WTC11 (cell line): Measurements from ENCODE around the gene SPRED2. TPM values are rescaled to one million over a fixed set of nuclear protein-coding genes. Genes with fewer than 3 reads are reported as not detected.

Experiments used
- ATAC-seq: fragments of 200-7000 bp; cut with Tn5 transposase; 2 replicates; pipeline ENCODE4 v1.10.0; 2021; ENCODE audit warnings: mild to moderate bottlenecking, moderate library complexity
- CTCF ChIA-PET: fragments of 300-600 bp; sonication (Branson Sonifier 250); formaldehyde crosslinking; loops from one replicate; lab custom pipeline; 2021; ENCODE audit warnings: antibody characterized with exemption; lab: Charles Lee
- POLR2A ChIA-PET: fragments of 350-600 bp; sonication (Branson Sonifier 250); formaldehyde crosslinking; loops from one replicate; lab custom pipeline; 2021; ENCODE audit warnings: antibody characterized with exemption; lab: Charles Lee
- DNase-seq: peaks from one replicate; pipeline ENCODE4 v3.0.0; 2021; ENCODE audit warnings: low spot score
- H3K27ac Mint-ChIP-seq: 2 replicates; pipeline ENCODE4 v1.8.0; 2021; ENCODE audit warnings: mixed read lengths
- H3K27me3 Mint-ChIP-seq: 2 replicates; pipeline ENCODE4 v1.8.0; 2021; ENCODE audit warnings: low read depth, mild to moderate bottlenecking, moderate library complexity, mixed read lengths
- H3K36me3 Mint-ChIP-seq: 2 replicates; pipeline ENCODE4 v1.8.0; 2021; ENCODE audit warnings: mixed read lengths
- H3K4me1 Mint-ChIP-seq: 2 replicates; pipeline ENCODE4 v1.8.0; 2022; ENCODE audit warnings: mixed read lengths
- H3K4me3 Mint-ChIP-seq: 2 replicates; pipeline ENCODE4 v1.8.0; 2021; ENCODE audit warnings: mild to moderate bottlenecking, moderate library complexity, mixed read lengths
- H3K9me3 Mint-ChIP-seq: 2 replicates; pipeline ENCODE4 v1.8.0; 2021; ENCODE audit warnings: mixed read lengths
- CBFB ChIP-seq: sonication (generic); formaldehyde crosslinking; IDR thresholded peaks from 2 replicates; pipeline ENCODE4 v1.8.1; 2022; ENCODE audit warnings: mild to moderate bottlenecking, low read depth, missing genetic modification reagents
- FOXK1 ChIP-seq: sonication (generic); formaldehyde crosslinking; IDR thresholded peaks from 2 replicates; pipeline ENCODE4 v1.8.0; 2022; ENCODE audit warnings: mild to moderate bottlenecking, moderate library complexity, missing genetic modification reagents
- GABPB1 ChIP-seq: sonication (generic); formaldehyde crosslinking; IDR thresholded peaks from 2 replicates; pipeline ENCODE4 v1.8.1; 2023; ENCODE audit warnings: mild to moderate bottlenecking, missing genetic modification reagents
- IRF2 ChIP-seq: sonication (generic); formaldehyde crosslinking; IDR thresholded peaks from 2 replicates; pipeline ENCODE4 v1.8.0; 2022; ENCODE audit warnings: low read depth, missing genetic modification reagents, borderline replicate concordance
- MXD4 ChIP-seq: fragments of 250-450 bp; sonication (Bioruptor Pico); IDR thresholded peaks from 2 replicates; pipeline ENCODE4 v1.8.0; 2021; ENCODE audit warnings: mild to moderate bottlenecking, moderate library complexity, borderline replicate concordance
- PRRX2 ChIP-seq: fragments of 250-450 bp; sonication (Bioruptor Pico); IDR thresholded peaks from 2 replicates; pipeline ENCODE4 v1.8.0; 2021; ENCODE audit warnings: mild to moderate bottlenecking
- RORB ChIP-seq: fragments of 250-450 bp; sonication (Bioruptor Pico); IDR thresholded peaks from 2 replicates; pipeline ENCODE4 v1.9.0; 2021; ENCODE audit warnings: mild to moderate bottlenecking
- SMAD3 ChIP-seq: sonication (generic); formaldehyde crosslinking; IDR thresholded peaks from 2 replicates; pipeline ENCODE4 v1.8.0; 2022; ENCODE audit warnings: missing genetic modification reagents, mild to moderate bottlenecking, borderline replicate concordance
- SOX15 ChIP-seq: fragments of 250-450 bp; sonication (Bioruptor Pico); IDR thresholded peaks from 2 replicates; pipeline ENCODE4 v1.9.0; 2021; ENCODE audit warnings: mild to moderate bottlenecking
- TCF7 ChIP-seq: sonication (generic); formaldehyde crosslinking; IDR thresholded peaks from 2 replicates; pipeline ENCODE4 v1.8.0; 2022; ENCODE audit warnings: mild to moderate bottlenecking, low read depth, missing genetic modification reagents, moderate library complexity
- ZNF396 ChIP-seq: fragments of 250-450 bp; sonication (Bioruptor Pico); IDR thresholded peaks from 2 replicates; pipeline ENCODE4 v1.8.0; 2021; ENCODE audit warnings: mild to moderate bottlenecking, moderate library complexity, borderline replicate concordance
- ZNF423 ChIP-seq: fragments of 250-450 bp; sonication (Bioruptor Pico); IDR thresholded peaks from 2 replicates; pipeline ENCODE4 v2.1.2; 2022; ENCODE audit warnings: mild to moderate bottlenecking, moderate library complexity
- total RNA-seq: library from RNA; stranded (reverse); gene quantifications from 3 replicates; pipeline ENCODE4 v1.2.3, GENCODE V29; 2021
- TF ChIP-seq, protein P1 (sequence below): sonication (generic); formaldehyde crosslinking; IDR thresholded peaks from 2 replicates; pipeline ENCODE4 v1.8.1; 2022; ENCODE audit warnings: mild to moderate bottlenecking, missing genetic modification reagents, moderate library complexity, borderline replicate concordance
- TF ChIP-seq, protein P2 (sequence below): sonication (generic); formaldehyde crosslinking; IDR thresholded peaks from 2 replicates; pipeline ENCODE4 v1.8.0; 2022; ENCODE audit warnings: mild to moderate bottlenecking, missing genetic modification reagents
- TF ChIP-seq, protein P3 (sequence below): sonication (generic); formaldehyde crosslinking; IDR thresholded peaks from 2 replicates; pipeline ENCODE4 v1.8.1; 2023; ENCODE audit warnings: mild to moderate bottlenecking, missing genetic modification reagents
- TF ChIP-seq, protein P4 (sequence below): sonication (generic); formaldehyde crosslinking; IDR thresholded peaks from 2 replicates; pipeline ENCODE4 v1.8.0; 2023; ENCODE audit warnings: missing genetic modification reagents, mild to moderate bottlenecking, borderline replicate concordance
- TF ChIP-seq, protein P5 (sequence below): sonication (generic); formaldehyde crosslinking; IDR thresholded peaks from 2 replicates; pipeline ENCODE4 v1.8.1; 2022; ENCODE audit warnings: mild to moderate bottlenecking, moderate library complexity, missing genetic modification reagents
- TF ChIP-seq, protein P6 (sequence below): sonication (generic); formaldehyde crosslinking; IDR thresholded peaks from 2 replicates; pipeline ENCODE4 v1.8.1; 2022; ENCODE audit warnings: low read depth, mild to moderate bottlenecking, moderate library complexity, missing genetic modification reagents, borderline replicate concordance
- TF ChIP-seq, protein P7 (sequence below): sonication (generic); formaldehyde crosslinking; IDR thresholded peaks from 2 replicates; pipeline ENCODE4 v1.8.1; 2023; ENCODE audit warnings: mild to moderate bottlenecking, missing genetic modification reagents, moderate library complexity
- TF ChIP-seq, protein P8 (sequence below): sonication (generic); formaldehyde crosslinking; IDR thresholded peaks from 2 replicates; pipeline ENCODE4 v1.8.0; 2022; ENCODE audit warnings: mild to moderate bottlenecking, missing genetic modification reagents
- TF ChIP-seq, protein P9 (sequence below): fragments of 250-450 bp; sonication (Bioruptor Pico); IDR thresholded peaks from 2 replicates; pipeline ENCODE4 v2.1.2; 2022; ENCODE audit warnings: mild to moderate bottlenecking, moderate library complexity

Gene SPRED2
- total RNA-seq, 1 experiment from 2014 or later, result 34.1 TPM

DNA sequence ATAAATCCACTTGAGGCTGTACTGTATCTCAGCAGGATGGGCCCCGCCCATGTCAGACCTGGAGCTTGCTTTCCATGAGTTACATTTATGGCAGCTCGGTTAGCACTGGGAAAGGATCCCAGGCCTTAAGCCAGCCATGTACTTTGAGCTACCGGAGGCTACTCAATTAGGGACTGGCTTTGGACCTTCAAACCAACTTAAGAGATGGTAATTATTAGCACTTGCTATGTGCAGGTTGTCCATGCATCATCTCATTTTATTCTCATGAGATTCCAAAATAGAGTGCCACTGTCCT, 140.3 kb downstream of the SPRED2 start (continued):
- TF ChIP-seq, protein P1, sequence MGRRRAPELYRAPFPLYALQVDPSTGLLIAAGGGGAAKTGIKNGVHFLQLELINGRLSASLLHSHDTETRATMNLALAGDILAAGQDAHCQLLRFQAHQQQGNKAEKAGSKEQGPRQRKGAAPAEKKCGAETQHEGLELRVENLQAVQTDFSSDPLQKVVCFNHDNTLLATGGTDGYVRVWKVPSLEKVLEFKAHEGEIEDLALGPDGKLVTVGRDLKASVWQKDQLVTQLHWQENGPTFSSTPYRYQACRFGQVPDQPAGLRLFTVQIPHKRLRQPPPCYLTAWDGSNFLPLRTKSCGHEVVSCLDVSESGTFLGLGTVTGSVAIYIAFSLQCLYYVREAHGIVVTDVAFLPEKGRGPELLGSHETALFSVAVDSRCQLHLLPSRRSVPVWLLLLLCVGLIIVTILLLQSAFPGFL, result no peak
- TF ChIP-seq PRRX2, result no peak
- TF ChIP-seq, protein P2, sequence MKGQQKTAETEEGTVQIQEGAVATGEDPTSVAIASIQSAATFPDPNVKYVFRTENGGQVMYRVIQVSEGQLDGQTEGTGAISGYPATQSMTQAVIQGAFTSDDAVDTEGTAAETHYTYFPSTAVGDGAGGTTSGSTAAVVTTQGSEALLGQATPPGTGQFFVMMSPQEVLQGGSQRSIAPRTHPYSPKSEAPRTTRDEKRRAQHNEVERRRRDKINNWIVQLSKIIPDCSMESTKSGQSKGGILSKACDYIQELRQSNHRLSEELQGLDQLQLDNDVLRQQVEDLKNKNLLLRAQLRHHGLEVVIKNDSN, result no peak

DNA sequence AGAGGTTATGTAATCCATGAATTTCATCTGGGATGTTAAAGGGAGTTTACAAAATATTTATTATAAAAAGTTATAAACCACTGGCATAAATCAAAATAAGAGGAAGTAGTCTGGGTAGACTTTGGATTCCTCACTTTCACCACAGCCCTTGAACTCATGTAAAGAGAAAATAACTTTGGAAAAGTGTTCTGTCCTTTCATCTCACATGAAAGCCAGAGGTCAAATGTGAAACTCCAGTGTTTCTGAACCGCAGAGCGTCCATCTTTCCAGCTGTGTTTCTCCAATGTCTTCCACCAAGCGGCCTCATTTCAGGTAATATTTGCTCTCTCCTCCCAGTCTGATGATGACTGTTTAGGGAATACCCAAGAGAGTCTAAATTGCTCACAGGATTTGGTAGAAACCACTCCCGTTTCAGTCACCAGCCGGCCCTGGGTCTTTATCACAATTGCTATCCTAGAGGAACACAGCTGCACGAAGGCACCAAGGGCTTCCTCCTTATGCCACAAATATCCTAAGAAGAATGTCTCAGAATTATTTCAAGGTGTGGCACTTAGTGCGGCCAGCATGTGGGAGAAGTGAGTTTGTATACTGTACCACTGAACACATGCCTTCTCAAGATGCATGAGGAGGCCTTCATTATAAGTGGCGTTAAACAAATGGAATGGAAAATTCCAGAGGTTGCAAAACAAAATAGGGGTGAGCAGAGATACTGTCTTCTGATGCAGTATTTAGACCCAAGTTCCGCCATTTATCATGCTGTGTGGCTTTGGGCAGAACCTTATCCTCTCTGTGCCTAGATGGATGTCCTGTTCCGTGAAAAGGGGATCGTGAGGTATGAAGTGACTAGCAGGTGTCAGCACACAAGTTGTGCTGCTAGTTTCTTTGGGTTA, 140.9 kb downstream of the SPRED2 start:
- ChIA-PET CTCF (interaction anchor here (0.6 to 0.7 kb wide), 2 partner anchors 29 to 264 kb away, joined by 3 read pairs; no protein-coding TSS in a partner anchor), POLR2A (no interaction called here)
- peaks cover 21% of the 10 kb centered on the region for H3K4me1 Mint-ChIP-seq
- ATAC-seq (no peak), DNase-seq (no peak)
- H3K27me3 Mint-ChIP-seq, result peaks cover 25% of the 10 kb centered on the region
- no peaks in the 10 kb centered on the region for H3K36me3 Mint-ChIP-seq
- H3K9me3 Mint-ChIP-seq, result no peaks in the 10 kb centered on the region
- no peak overlapping the region for H3K4me3 Mint-ChIP-seq
- no peak overlapping the region for H3K27ac Mint-ChIP-seq
- TF ChIP-seq, protein P3, sequence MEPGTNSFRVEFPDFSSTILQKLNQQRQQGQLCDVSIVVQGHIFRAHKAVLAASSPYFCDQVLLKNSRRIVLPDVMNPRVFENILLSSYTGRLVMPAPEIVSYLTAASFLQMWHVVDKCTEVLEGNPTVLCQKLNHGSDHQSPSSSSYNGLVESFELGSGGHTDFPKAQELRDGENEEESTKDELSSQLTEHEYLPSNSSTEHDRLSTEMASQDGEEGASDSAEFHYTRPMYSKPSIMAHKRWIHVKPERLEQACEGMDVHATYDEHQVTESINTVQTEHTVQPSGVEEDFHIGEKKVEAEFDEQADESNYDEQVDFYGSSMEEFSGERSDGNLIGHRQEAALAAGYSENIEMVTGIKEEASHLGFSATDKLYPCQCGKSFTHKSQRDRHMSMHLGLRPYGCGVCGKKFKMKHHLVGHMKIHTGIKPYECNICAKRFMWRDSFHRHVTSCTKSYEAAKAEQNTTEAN, result no peak
- TF ChIP-seq, protein P2, result no peak
- TF ChIP-seq ZNF396 (CRISPR knock-in tag) (no peak), MXD4 (CRISPR knock-in tag) (no peak), TCF7 (no peak), SOX15 (CRISPR knock-in tag) (no peak), CBFB (no peak), RORB (no peak), ZNF423 (no peak), GABPB1 (CRISPR knock-in tag) (no peak), IRF2 (CRISPR knock-in tag) (no peak), SMAD3 (CRISPR knock-in tag) (no peak), FOXK1 (CRISPR knock-in tag) (no peak)
- TF ChIP-seq, protein P4, sequence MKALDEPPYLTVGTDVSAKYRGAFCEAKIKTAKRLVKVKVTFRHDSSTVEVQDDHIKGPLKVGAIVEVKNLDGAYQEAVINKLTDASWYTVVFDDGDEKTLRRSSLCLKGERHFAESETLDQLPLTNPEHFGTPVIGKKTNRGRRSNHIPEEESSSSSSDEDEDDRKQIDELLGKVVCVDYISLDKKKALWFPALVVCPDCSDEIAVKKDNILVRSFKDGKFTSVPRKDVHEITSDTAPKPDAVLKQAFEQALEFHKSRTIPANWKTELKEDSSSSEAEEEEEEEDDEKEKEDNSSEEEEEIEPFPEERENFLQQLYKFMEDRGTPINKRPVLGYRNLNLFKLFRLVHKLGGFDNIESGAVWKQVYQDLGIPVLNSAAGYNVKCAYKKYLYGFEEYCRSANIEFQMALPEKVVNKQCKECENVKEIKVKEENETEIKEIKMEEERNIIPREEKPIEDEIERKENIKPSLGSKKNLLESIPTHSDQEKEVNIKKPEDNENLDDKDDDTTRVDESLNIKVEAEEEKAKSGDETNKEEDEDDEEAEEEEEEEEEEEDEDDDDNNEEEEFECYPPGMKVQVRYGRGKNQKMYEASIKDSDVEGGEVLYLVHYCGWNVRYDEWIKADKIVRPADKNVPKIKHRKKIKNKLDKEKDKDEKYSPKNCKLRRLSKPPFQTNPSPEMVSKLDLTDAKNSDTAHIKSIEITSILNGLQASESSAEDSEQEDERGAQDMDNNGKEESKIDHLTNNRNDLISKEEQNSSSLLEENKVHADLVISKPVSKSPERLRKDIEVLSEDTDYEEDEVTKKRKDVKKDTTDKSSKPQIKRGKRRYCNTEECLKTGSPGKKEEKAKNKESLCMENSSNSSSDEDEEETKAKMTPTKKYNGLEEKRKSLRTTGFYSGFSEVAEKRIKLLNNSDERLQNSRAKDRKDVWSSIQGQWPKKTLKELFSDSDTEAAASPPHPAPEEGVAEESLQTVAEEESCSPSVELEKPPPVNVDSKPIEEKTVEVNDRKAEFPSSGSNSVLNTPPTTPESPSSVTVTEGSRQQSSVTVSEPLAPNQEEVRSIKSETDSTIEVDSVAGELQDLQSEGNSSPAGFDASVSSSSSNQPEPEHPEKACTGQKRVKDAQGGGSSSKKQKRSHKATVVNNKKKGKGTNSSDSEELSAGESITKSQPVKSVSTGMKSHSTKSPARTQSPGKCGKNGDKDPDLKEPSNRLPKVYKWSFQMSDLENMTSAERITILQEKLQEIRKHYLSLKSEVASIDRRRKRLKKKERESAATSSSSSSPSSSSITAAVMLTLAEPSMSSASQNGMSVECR (CRISPR knock-in tag), result no peak
- TF ChIP-seq, protein P5, sequence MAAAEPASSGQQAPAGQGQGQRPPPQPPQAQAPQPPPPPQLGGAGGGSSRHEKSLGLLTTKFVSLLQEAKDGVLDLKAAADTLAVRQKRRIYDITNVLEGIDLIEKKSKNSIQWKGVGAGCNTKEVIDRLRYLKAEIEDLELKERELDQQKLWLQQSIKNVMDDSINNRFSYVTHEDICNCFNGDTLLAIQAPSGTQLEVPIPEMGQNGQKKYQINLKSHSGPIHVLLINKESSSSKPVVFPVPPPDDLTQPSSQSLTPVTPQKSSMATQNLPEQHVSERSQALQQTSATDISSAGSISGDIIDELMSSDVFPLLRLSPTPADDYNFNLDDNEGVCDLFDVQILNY (CRISPR knock-in tag), result no peak
- TF ChIP-seq, protein P6, sequence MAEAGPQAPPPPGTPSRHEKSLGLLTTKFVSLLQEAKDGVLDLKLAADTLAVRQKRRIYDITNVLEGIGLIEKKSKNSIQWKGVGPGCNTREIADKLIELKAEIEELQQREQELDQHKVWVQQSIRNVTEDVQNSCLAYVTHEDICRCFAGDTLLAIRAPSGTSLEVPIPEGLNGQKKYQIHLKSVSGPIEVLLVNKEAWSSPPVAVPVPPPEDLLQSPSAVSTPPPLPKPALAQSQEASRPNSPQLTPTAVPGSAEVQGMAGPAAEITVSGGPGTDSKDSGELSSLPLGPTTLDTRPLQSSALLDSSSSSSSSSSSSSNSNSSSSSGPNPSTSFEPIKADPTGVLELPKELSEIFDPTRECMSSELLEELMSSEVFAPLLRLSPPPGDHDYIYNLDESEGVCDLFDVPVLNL (CRISPR knock-in tag), result no peak
- TF ChIP-seq, protein P7, sequence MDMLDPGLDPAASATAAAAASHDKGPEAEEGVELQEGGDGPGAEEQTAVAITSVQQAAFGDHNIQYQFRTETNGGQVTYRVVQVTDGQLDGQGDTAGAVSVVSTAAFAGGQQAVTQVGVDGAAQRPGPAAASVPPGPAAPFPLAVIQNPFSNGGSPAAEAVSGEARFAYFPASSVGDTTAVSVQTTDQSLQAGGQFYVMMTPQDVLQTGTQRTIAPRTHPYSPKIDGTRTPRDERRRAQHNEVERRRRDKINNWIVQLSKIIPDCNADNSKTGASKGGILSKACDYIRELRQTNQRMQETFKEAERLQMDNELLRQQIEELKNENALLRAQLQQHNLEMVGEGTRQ (CRISPR knock-in tag), result no peak
- TF ChIP-seq, protein P8, sequence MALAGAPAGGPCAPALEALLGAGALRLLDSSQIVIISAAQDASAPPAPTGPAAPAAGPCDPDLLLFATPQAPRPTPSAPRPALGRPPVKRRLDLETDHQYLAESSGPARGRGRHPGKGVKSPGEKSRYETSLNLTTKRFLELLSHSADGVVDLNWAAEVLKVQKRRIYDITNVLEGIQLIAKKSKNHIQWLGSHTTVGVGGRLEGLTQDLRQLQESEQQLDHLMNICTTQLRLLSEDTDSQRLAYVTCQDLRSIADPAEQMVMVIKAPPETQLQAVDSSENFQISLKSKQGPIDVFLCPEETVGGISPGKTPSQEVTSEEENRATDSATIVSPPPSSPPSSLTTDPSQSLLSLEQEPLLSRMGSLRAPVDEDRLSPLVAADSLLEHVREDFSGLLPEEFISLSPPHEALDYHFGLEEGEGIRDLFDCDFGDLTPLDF (CRISPR knock-in tag), result no peak
- TF ChIP-seq, protein P9, sequence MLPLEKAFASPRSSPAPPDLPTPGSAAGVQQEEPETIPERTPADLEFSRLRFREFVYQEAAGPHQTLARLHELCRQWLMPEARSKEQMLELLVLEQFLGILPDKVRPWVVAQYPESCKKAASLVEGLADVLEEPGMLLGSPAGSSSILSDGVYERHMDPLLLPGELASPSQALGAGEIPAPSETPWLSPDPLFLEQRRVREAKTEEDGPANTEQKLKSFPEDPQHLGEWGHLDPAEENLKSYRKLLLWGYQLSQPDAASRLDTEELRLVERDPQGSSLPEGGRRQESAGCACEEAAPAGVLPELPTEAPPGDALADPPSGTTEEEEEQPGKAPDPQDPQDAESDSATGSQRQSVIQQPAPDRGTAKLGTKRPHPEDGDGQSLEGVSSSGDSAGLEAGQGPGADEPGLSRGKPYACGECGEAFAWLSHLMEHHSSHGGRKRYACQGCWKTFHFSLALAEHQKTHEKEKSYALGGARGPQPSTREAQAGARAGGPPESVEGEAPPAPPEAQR (CRISPR knock-in tag), result no peak
